HEK293 (cell line): ENCODE measurements around the gene SCRN3.

ENCODE experiments used
- CTCF ChIA-PET: fragments of 350-600 bp; formaldehyde crosslinking; extraction: SDS; loops from one replicate; lab custom pipeline; 2021; ENCODE audit warnings: antibody characterized with exemption; lab: Yijun Ruan, JAX
- POLR2A ChIA-PET: fragments of 300-600 bp; formaldehyde crosslinking; extraction: SDS; loops from one replicate; lab custom pipeline; 2020; ENCODE audit warnings: antibody characterized with exemption, inconsistent platforms; lab: Yijun Ruan, JAX
- H3K27ac ChIP-seq: fragments of 200-500 bp; sonication (Bioruptor generic); 2 replicates; pipeline ENCODE4 v1.5.1; 2014; ENCODE audit warnings: low read depth, low read length, control low read depth, inconsistent platforms; ENCODE audit errors: extremely low read depth
- H3K36me3 ChIP-seq, 2 experiments: fragments of 200-500 bp in 1 of 2; sonication (Bioruptor generic) in 1 of 2; 1 replicate in 1 of 2; 2 replicates in 1 of 2; pipeline ENCODE4 v1.5.1; 2014 to 2017; ENCODE audit warnings: inconsistent platforms in 2 of 2, low read length in 2 of 2; ENCODE audit not compliant: control insufficient read depth in 2 of 2, insufficient read depth in 1 of 2
- H3K4me1 ChIP-seq: fragments of 200-500 bp; sonication (Bioruptor generic); 2 replicates; pipeline ENCODE4 v1.5.1; 2014; ENCODE audit warnings: mild to moderate bottlenecking, low read length, inconsistent platforms; ENCODE audit not compliant: control insufficient read depth, insufficient read depth
- H3K4me3 ChIP-seq: 2 replicates; pipeline ENCODE4 v1.5.1; 2011; ENCODE audit warnings: low read depth, mild to moderate bottlenecking, control low read depth, low read length, moderate library complexity
- H3K9me3 ChIP-seq: fragments of 200-500 bp; sonication (Bioruptor generic); 2 replicates; pipeline ENCODE4 v1.5.1; 2014; ENCODE audit warnings: low read depth, low read length, inconsistent platforms; ENCODE audit not compliant: control insufficient read depth, insufficient read depth
- INSM2 ChIP-seq: fragments of 450-650 bp; formaldehyde crosslinking; IDR thresholded peaks from 2 replicates; pipeline ENCODE4 v1.5.1; 2016; ENCODE audit warnings: missing biosample characterization, missing genetic modification characterization
- KLF10 ChIP-seq: fragments of 450-650 bp; IDR thresholded peaks from 2 replicates; pipeline ENCODE4 v1.5.1; 2018; ENCODE audit warnings: missing biosample characterization, mild to moderate bottlenecking, missing genetic modification characterization
- MZF1 ChIP-seq: fragments of 450-650 bp; formaldehyde crosslinking; IDR thresholded peaks from 2 replicates; pipeline ENCODE4 v1.5.1; 2017; ENCODE audit warnings: missing biosample characterization, missing genetic modification characterization, borderline replicate concordance
- YY2 ChIP-seq: fragments of 450-650 bp; formaldehyde crosslinking; IDR thresholded peaks from 2 replicates; pipeline ENCODE4 v1.5.1; 2016; ENCODE audit warnings: missing biosample characterization, missing genetic modification characterization
- ZBTB17 ChIP-seq: fragments of 450-650 bp; formaldehyde crosslinking; IDR thresholded peaks from 2 replicates; pipeline ENCODE4 v1.5.1; 2016; ENCODE audit warnings: missing biosample characterization, missing genetic modification characterization
- ZBTB21 ChIP-seq: fragments of 450-650 bp; formaldehyde crosslinking; IDR thresholded peaks from 2 replicates; pipeline ENCODE4 v1.5.1; 2017; ENCODE audit warnings: missing biosample characterization, missing genetic modification characterization
- ZBTB48 ChIP-seq: fragments of 450-650 bp; formaldehyde crosslinking; IDR thresholded peaks from 2 replicates; pipeline ENCODE4 v1.5.1; 2016; ENCODE audit warnings: missing biosample characterization, missing genetic modification characterization
- ZEB2 ChIP-seq: fragments of 450-650 bp; formaldehyde crosslinking; IDR thresholded peaks from 2 replicates; pipeline ENCODE4 v1.5.1; 2016; ENCODE audit warnings: missing biosample characterization, missing genetic modification characterization
- ZFP69B ChIP-seq: fragments of 450-650 bp; formaldehyde crosslinking; IDR thresholded peaks from 2 replicates; pipeline ENCODE4 v1.5.1; 2016; ENCODE audit warnings: missing biosample characterization, missing genetic modification characterization
- ZNF2 ChIP-seq: fragments of 450-650 bp; formaldehyde crosslinking; IDR thresholded peaks from 2 replicates; pipeline ENCODE4 v1.5.1; 2016; ENCODE audit warnings: missing biosample characterization, missing genetic modification characterization
- ZNF239 ChIP-seq: fragments of 450-650 bp; formaldehyde crosslinking; IDR thresholded peaks from 2 replicates; pipeline ENCODE4 v1.5.1; 2016; ENCODE audit warnings: missing biosample characterization, missing genetic modification characterization
- ZNF280C ChIP-seq: fragments of 450-650 bp; formaldehyde crosslinking; IDR thresholded peaks from 2 replicates; pipeline ENCODE4 v1.5.1; 2016; ENCODE audit warnings: missing biosample characterization, missing genetic modification characterization
- ZNF341 ChIP-seq: fragments of 450-650 bp; formaldehyde crosslinking; IDR thresholded peaks from 2 replicates; pipeline ENCODE4; 2016; ENCODE audit warnings: low read depth, missing biosample characterization, missing genetic modification characterization
- ZNF354C ChIP-seq: fragments of 450-650 bp; formaldehyde crosslinking; IDR thresholded peaks from 2 replicates; pipeline ENCODE4 v1.5.1; 2016; ENCODE audit warnings: missing biosample characterization, missing genetic modification characterization, low read depth, borderline replicate concordance
- ZNF366 ChIP-seq: fragments of 450-650 bp; formaldehyde crosslinking; conservative IDR thresholded peaks from 2 replicates; pipeline ENCODE4 v1.5.1; 2016; ENCODE audit warnings: missing biosample characterization, missing genetic modification characterization
- ZNF544 ChIP-seq: fragments of 450-650 bp; formaldehyde crosslinking; IDR thresholded peaks from 2 replicates; pipeline ENCODE4 v1.5.0; 2017; ENCODE audit warnings: missing biosample characterization, missing genetic modification characterization
- ZXDB ChIP-seq: fragments of 450-650 bp; formaldehyde crosslinking; IDR thresholded peaks from 2 replicates; pipeline ENCODE4 v1.5.1; 2016; ENCODE audit warnings: missing biosample characterization, missing genetic modification characterization
- TF ChIP-seq, protein P1 (sequence below): fragments of 450-650 bp; formaldehyde crosslinking; optimal IDR thresholded peaks from 2 replicates; pipeline ENCODE3; 2016; ENCODE audit warnings: missing biosample characterization, mild to moderate bottlenecking, missing genetic modification characterization
- TF ChIP-seq, protein P2 (sequence below): fragments of 450-650 bp; formaldehyde crosslinking; IDR thresholded peaks from 2 replicates; pipeline ENCODE4 v1.5.1; 2016; ENCODE audit warnings: missing biosample characterization, missing genetic modification characterization
- TF ChIP-seq, protein P3 (sequence below): fragments of 450-650 bp; formaldehyde crosslinking; IDR thresholded peaks from 2 replicates; pipeline ENCODE4 v1.5.1; 2016; ENCODE audit warnings: missing biosample characterization, missing genetic modification characterization
- TF ChIP-seq, protein P4 (sequence below): fragments of 450-650 bp; formaldehyde crosslinking; conservative IDR thresholded peaks from 2 replicates; pipeline ENCODE4 v1.5.1; 2016; ENCODE audit warnings: low read depth, missing biosample characterization, missing genetic modification characterization
- TF ChIP-seq, protein P5 (sequence below): fragments of 450-650 bp; formaldehyde crosslinking; IDR thresholded peaks from 2 replicates; pipeline ENCODE4 v1.5.1; 2016; ENCODE audit warnings: missing biosample characterization, missing genetic modification characterization

The SCRN3 gene

DNA sequence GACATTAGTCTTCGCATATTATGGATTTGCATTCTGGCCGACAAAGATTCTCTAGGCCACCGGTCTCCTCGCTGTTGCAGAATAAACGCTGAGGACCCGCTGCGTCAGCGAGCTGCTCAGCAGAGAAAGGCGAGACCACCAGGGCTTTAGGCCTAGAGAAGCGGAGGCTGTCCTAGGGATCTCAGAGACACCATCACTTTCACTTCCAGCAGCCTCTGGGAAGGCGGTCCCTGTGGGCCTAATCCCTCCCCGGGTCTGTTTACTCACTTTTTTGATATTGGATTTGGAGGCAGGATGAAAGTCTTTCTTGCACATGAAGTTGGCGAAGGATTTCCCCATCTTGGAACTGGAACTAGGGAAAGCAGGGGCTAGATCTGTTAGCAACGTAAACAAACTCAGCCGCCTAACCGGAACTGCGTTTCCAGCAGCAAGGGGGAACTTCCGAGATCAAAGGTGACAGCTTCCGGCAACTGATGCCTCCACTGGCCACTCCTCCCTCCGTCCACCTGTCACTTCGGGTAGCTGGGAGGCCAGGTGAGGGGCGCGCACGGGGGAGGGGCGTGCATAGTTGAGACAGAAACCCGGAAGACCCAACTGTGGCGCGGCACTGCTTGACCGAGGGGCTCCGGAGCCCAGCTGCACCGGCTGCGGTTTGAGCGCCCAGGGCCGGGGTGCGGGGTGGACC lies at the start of gene SCRN3 (continued):
- TF ChIP-seq ZBTB21: peak; percentile 86
- no peak for TF ChIP-seq YY2
- TF ChIP-seq ZNF280C (tag by site-specific recombination): no peak
- TF ChIP-seq ZNF366 (tag by site-specific recombination): peak; percentile 69
- peak; percentile 79; the same call in 1 of the 2 replicates for TF ChIP-seq ZEB2 (tag by site-specific recombination)
- TF ChIP-seq, protein P1, sequence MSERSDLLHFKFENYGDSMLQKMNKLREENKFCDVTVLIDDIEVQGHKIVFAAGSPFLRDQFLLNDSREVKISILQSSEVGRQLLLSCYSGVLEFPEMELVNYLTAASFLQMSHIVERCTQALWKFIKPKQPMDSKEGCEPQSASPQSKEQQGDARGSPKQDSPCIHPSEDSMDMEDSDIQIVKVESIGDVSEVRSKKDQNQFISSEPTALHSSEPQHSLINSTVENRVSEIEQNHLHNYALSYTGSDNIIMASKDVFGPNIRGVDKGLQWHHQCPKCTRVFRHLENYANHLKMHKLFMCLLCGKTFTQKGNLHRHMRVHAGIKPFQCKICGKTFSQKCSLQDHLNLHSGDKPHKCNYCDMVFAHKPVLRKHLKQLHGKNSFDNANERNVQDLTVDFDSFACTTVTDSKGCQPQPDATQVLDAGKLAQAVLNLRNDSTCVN (tag by site-specific recombination): peak; percentile 55
- peak; percentile 92 for TF ChIP-seq ZBTB48 (tag by site-specific recombination)
- peak; percentile 92 for TF ChIP-seq ZXDB
- TF ChIP-seq ZNF239 (tag by site-specific recombination): no peak
- TF ChIP-seq, protein P2, sequence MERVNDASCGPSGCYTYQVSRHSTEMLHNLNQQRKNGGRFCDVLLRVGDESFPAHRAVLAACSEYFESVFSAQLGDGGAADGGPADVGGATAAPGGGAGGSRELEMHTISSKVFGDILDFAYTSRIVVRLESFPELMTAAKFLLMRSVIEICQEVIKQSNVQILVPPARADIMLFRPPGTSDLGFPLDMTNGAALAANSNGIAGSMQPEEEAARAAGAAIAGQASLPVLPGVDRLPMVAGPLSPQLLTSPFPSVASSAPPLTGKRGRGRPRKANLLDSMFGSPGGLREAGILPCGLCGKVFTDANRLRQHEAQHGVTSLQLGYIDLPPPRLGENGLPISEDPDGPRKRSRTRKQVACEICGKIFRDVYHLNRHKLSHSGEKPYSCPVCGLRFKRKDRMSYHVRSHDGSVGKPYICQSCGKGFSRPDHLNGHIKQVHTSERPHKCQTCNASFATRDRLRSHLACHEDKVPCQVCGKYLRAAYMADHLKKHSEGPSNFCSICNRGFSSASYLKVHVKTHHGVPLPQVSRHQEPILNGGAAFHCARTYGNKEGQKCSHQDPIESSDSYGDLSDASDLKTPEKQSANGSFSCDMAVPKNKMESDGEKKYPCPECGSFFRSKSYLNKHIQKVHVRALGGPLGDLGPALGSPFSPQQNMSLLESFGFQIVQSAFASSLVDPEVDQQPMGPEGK: peak; percentile 31; the same call in 1 of the 2 replicates
- TF ChIP-seq ZBTB17 (tag by site-specific recombination): peak; percentile 85
- TF ChIP-seq, protein P3, sequence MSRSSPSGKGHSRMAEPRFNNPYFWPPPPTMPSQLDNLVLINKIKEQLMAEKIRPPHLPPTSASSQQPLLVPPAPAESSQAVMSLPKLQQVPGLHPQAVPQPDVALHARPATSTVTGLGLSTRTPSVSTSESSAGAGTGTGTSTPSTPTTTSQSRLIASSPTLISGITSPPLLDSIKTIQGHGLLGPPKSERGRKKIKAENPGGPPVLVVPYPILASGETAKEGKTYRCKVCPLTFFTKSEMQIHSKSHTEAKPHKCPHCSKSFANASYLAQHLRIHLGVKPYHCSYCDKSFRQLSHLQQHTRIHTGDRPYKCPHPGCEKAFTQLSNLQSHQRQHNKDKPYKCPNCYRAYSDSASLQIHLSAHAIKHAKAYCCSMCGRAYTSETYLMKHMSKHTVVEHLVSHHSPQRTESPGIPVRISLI: no peak
- no peak for TF ChIP-seq ZNF544 (tag by site-specific recombination)
- peak; percentile 17; the same call in 1 of the 2 replicates for TF ChIP-seq ZNF2
- peak; percentile 99 for TF ChIP-seq ZNF341 (tag by site-specific recombination)
- TF ChIP-seq, protein P4, sequence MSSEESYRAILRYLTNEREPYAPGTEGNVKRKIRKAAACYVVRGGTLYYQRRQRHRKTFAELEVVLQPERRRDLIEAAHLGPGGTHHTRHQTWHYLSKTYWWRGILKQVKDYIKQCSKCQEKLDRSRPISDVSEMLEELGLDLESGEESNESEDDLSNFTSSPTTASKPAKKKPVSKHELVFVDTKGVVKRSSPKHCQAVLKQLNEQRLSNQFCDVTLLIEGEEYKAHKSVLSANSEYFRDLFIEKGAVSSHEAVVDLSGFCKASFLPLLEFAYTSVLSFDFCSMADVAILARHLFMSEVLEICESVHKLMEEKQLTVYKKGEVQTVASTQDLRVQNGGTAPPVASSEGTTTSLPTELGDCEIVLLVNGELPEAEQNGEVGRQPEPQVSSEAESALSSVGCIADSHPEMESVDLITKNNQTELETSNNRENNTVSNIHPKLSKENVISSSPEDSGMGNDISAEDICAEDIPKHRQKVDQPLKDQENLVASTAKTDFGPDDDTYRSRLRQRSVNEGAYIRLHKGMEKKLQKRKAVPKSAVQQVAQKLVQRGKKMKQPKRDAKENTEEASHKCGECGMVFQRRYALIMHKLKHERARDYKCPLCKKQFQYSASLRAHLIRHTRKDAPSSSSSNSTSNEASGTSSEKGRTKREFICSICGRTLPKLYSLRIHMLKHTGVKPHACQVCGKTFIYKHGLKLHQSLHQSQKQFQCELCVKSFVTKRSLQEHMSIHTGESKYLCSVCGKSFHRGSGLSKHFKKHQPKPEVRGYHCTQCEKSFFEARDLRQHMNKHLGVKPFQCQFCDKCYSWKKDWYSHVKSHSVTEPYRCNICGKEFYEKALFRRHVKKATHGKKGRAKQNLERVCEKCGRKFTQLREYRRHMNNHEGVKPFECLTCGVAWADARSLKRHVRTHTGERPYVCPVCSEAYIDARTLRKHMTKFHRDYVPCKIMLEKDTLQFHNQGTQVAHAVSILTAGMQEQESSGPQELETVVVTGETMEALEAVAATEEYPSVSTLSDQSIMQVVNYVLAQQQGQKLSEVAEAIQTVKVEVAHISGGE: peak; percentile 92
- TF ChIP-seq, all 188 proteins: peak for 29

DNA sequence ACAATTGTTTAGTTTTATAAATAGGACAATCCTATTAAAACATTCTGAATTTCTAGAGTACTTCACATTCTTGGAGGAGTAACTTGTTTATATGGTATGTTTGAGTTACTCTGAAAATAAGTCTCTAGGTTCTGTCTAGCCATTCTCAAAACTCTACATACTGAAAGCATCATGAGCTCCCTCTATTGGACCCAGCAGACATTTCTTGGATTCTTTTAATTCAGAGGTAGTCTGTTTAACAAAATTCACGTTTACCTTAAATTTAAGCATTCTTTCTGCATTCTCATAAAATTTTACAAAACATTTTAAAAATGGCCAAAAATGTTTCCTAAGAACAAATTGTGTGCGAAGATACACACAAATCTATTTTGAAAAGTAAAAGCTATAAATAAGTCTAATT lies 45.5 kb upstream of the SCRN3 start:
- no peak overlapping the region for H3K27ac ChIP-seq
- H3K36me3 ChIP-seq: peaks cover 11 to 13% of the 10 kb centered on the region in 2 experiments
- H3K9me3 ChIP-seq: no peaks in the 10 kb centered on the region
- no peaks in the 10 kb centered on the region for H3K4me1 ChIP-seq
- H3K4me3 ChIP-seq: no peak overlapping the region
- ChIA-PET CTCF (interaction anchor here (0.6 to 1.4 kb wide), 13 partner anchors 8 to 1102 kb away, joined by 3 to 15 read pairs (median 4); partner anchors contain the start of gene SCRN3), POLR2A (no interaction called here)
- TF ChIP-seq, protein P5, sequence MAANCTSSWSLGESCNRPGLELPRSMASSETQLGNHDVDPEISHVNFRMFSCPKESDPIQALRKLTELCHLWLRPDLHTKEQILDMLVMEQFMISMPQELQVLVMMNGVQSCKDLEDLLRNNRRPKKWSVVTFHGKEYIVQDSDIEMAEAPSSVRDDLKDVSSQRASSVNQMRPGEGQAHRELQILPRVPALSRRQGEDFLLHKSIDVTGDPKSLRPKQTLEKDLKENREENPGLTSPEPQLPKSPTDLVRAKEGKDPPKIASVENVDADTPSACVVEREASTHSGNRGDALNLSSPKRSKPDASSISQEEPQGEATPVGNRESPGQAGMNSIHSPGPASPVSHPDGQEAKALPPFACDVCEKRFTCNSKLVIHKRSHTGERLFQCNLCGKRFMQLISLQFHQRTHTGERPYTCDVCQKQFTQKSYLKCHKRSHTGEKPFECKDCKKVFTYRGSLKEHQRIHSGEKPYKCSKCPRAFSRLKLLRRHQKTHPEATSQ (tag by site-specific recombination): no peak
- TF ChIP-seq KLF10 (tag by site-specific recombination): no peak
- no peak for TF ChIP-seq ZFP69B (tag by site-specific recombination)
- no peak for TF ChIP-seq MZF1 (tag by site-specific recombination)
- TF ChIP-seq ZNF354C (tag by site-specific recombination): no peak
- no peak for TF ChIP-seq INSM2
